Liver (tissue), 9 donors: ENCODE results near the gene RTN4IP1. TPM values are rescaled to one million over a fixed set of nuclear protein-coding genes. Genes with fewer than 3 reads are reported as not detected.

Experiments
- DNase-seq: peaks from one replicate; pipeline ENCODE4 v3.0.0-alpha.2; 2017; ENCODE audit warnings: low spot score
- H3K27ac ChIP-seq, 2 donors: one replicate each; pipeline ENCODE4 v1.7.0; 2013; ENCODE audit warnings: inconsistent platforms in 2 of 2, low read length in 2 of 2, control low read depth in 1 of 2, low read depth in 1 of 2, mild to moderate bottlenecking in 1 of 2
- H3K27me3 ChIP-seq, 4 donors: one replicate each; pipeline versions ENCODE4 v1.6.1 to v1.7.0; 2013; ENCODE audit warnings: low read length in 3 of 4, inconsistent platforms in 1 of 4, mild to moderate bottlenecking in 1 of 4, moderate library complexity in 1 of 4; ENCODE audit not compliant: control insufficient read depth in 4 of 4, insufficient read depth in 4 of 4
- H3K36me3 ChIP-seq, 4 donors: one replicate each; pipeline versions ENCODE4 v1.6.1 to v1.7.0; 2013; ENCODE audit warnings: low read length in 3 of 4, mild to moderate bottlenecking in 3 of 4, low read depth in 1 of 4, moderate library complexity in 1 of 4; ENCODE audit not compliant: control insufficient read depth in 4 of 4, insufficient read depth in 3 of 4
- H3K4me1 ChIP-seq, 4 donors: one replicate each; pipeline versions ENCODE4 v1.6.1 to v1.7.0; 2013; ENCODE audit warnings: low read length in 3 of 4, mild to moderate bottlenecking in 3 of 4, moderate library complexity in 1 of 4; ENCODE audit not compliant: control insufficient read depth in 4 of 4, insufficient read depth in 4 of 4
- H3K4me3 ChIP-seq, 3 donors: one replicate each; pipeline versions ENCODE4 v1.6.1 to v1.7.0; 2013; ENCODE audit warnings: low read length in 3 of 3, control low read depth in 1 of 3, low read depth in 1 of 3, mild to moderate bottlenecking in 1 of 3
- H3K9ac ChIP-seq, 2 donors: one replicate each; pipeline ENCODE4 v1.7.0; 2013; ENCODE audit warnings: low read length in 2 of 2, mild to moderate bottlenecking in 2 of 2, moderate library complexity in 2 of 2, control low read depth in 1 of 2, low read depth in 1 of 2
- H3K9me3 ChIP-seq, 4 donors: one replicate each; pipeline versions ENCODE4 v1.6.1 to v1.7.0; 2013; ENCODE audit warnings: low read length in 3 of 4; ENCODE audit not compliant: control insufficient read depth in 4 of 4
- CTCF ChIP-seq: fragments of 150-350 bp; IDR thresholded peaks from 2 replicates; pipeline ENCODE4 v1.5.1; 2017; ENCODE audit warnings: improper control_type of control experiment, low read depth, low read length; ENCODE audit not compliant: missing input control
- EGR1 ChIP-seq, 2 donors: IDR thresholded peaks; 2 replicates each; pipeline ENCODE4 v1.6.1; 2016 to 2018; ENCODE audit warnings: antibody characterized with exemption in 2 of 2, low read depth in 2 of 2
- FOXA2 ChIP-seq: IDR thresholded peaks from 2 replicates; pipeline ENCODE4 v1.6.1; 2016; ENCODE audit warnings: antibody characterized with exemption
- GABPA ChIP-seq, 2 donors: IDR thresholded peaks in 1 of 2; conservative IDR thresholded peaks in 1 of 2; 2 replicates each; pipeline ENCODE4 v1.6.1; 2016; ENCODE audit warnings: antibody characterized with exemption in 2 of 2, mild to moderate bottlenecking in 1 of 2, moderate library complexity in 1 of 2
- HNF4A ChIP-seq, 2 donors: conservative IDR thresholded peaks; 2 replicates each; pipeline ENCODE4 v1.6.1; 2016; ENCODE audit warnings: antibody characterized with exemption in 2 of 2, mild to moderate bottlenecking in 2 of 2
- HNF4G ChIP-seq: IDR thresholded peaks from 2 replicates; pipeline ENCODE4 v1.6.1; 2016; ENCODE audit warnings: antibody characterized with exemption
- MAX ChIP-seq: IDR thresholded peaks from 2 replicates; pipeline ENCODE4 v1.6.1; 2016; ENCODE audit warnings: antibody characterized with exemption
- NR2F2 ChIP-seq: IDR thresholded peaks from 2 replicates; pipeline ENCODE4 v1.6.1; 2016; ENCODE audit warnings: antibody characterized with exemption
- RAD21 ChIP-seq, 2 donors: IDR thresholded peaks; 2 replicates each; pipeline ENCODE4 v1.6.1; 2016; ENCODE audit warnings: antibody characterized with exemption in 2 of 2, mild to moderate bottlenecking in 2 of 2
- REST ChIP-seq: IDR thresholded peaks from 2 replicates; pipeline ENCODE4 v1.6.1; 2016; ENCODE audit warnings: antibody characterized with exemption, mild to moderate bottlenecking
- SP1 ChIP-seq: IDR thresholded peaks from 2 replicates; pipeline ENCODE4 v1.6.1; 2018; ENCODE audit warnings: antibody characterized with exemption, mild to moderate bottlenecking
- YY1 ChIP-seq: IDR thresholded peaks from 2 replicates; pipeline ENCODE4 v1.6.1; 2016; ENCODE audit warnings: antibody characterized with exemption, mild to moderate bottlenecking
- ZBTB33 ChIP-seq: IDR thresholded peaks from 2 replicates; pipeline ENCODE4 v1.6.1; 2016; ENCODE audit warnings: antibody characterized with exemption
- WGBS: extraction: QIAGEN DNeasy Blood & Tissue Kit; methylation state at CpG from one replicate; pipeline ENCODE4 v1.1.7; 2013; 5-methylcytosine and 5-hydroxymethylcytosine counted together
- polyA plus RNA-seq, 2 donors: library from polyadenylated mRNA; stranded (reverse) in 1 of 2; unstranded in 1 of 2; fragments of 200-250 nt in 1 of 2; fragments of >200 nt in 1 of 2; fragmentation: Nextera tagmentation in 1 of 2; extraction: Ambion mirVana in 1 of 2; gene quantifications; one replicate each; pipeline versions ENCODE4 v1.2.1 to v1.2.3, GENCODE V29; 2013 to 2015
- total RNA-seq, 2 donors: library from RNA; depleted of rRNA; stranded (reverse); fragments of >200 nt; gene quantifications; one replicate each; pipeline ENCODE4 v1.2.3, GENCODE V29; 2014
- donor health status: healthy.
- donor health status: healthy.
- donor health status: healthy.
- donor health status: healthy.
- donor health status: healthy.

RTN4IP1 gene
- total and polyA plus RNA-seq, 4 donors: 3.7 to 6.9 (median 4.6) TPM

GRCh38 chr6:106558364-106558763 is 70.9 kb downstream of the RTN4IP1 start (continued):
- TF ChIP-seq HNF4A (conservative IDR thresholded peaks at IDR 0.05): no peak
- TF ChIP-seq NR2F2: no peak
- no peak for TF ChIP-seq RAD21 (IDR thresholded peaks at IDR 0.05)
- TF ChIP-seq SP1: no peak
- no peak for TF ChIP-seq MAX
- TF ChIP-seq EGR1 (IDR thresholded peaks at IDR 0.05; ENCODE audit: low read depth in 2 of 2): no peak

GRCh38 chr6:106557837-106558236 is 71.5 kb downstream of the RTN4IP1 start:
- peaks cover 3 to 37% (median 18%) of the 10 kb centered on the region in 4 donors for H3K36me3 ChIP-seq
- peak in 1 of 2 donors; percentile 15 for TF ChIP-seq HNF4A (conservative IDR thresholded peaks at IDR 0.05)
- no peak for TF ChIP-seq HNF4G
- WGBS: 32% methylated on average over 2 of the region's 2 CpGs
- peaks cover 0 to 3% (median under 1%) of the 10 kb centered on the region in 4 donors for H3K4me1 ChIP-seq
- no peak overlapping the region for H3K4me3 ChIP-seq
- no peak for DNase-seq
- no peak overlapping the region for H3K27ac ChIP-seq
- no peak overlapping the region for H3K9ac ChIP-seq
- no peaks in the 10 kb centered on the region for H3K27me3 ChIP-seq
- no peaks in the 10 kb centered on the region for H3K9me3 ChIP-seq

GRCh38 chr6:106556368-106556960 is 72.8 kb downstream of the RTN4IP1 start:
- WGBS: 63% methylated on average over 3 of the region's 3 CpGs
- no peaks in the 10 kb centered on the region for H3K27me3 ChIP-seq
- H3K9ac ChIP-seq: no peak overlapping the region
- no peak for DNase-seq
- H3K9me3 ChIP-seq: no peaks in the 10 kb centered on the region
- H3K4me3 ChIP-seq: no peak overlapping the region
- H3K4me1 ChIP-seq: peaks cover 0 to 3% (median under 1%) of the 10 kb centered on the region in 4 donors
- H3K27ac ChIP-seq: no peak overlapping the region
- H3K36me3 ChIP-seq: peaks cover 3 to 28% (median 18%) of the 10 kb centered on the region in 4 donors
- TF ChIP-seq CTCF: peak; percentile 31
- peak; percentile 73 to 78 for TF ChIP-seq RAD21 (IDR thresholded peaks at IDR 0.05)
- no peak for TF ChIP-seq REST

GRCh38 chr6:106555767-106556166 is 73.5 kb downstream of the RTN4IP1 start:
- H3K4me1 ChIP-seq: peaks cover 0 to 3% (median under 1%) of the 10 kb centered on the region in 4 donors
- no peak overlapping the region for H3K27ac ChIP-seq

More at GRCh38 chr6:106555767-106556166, 73.5 kb downstream of the RTN4IP1 start:
- Histone ChIP-seq H3K36me3 (peaks cover 3 to 26% (median 14%) of the 10 kb centered on the region in 4 donors), H3K9me3 (no peaks in the 10 kb centered on the region), H3K4me3 (no peak overlapping the region), H3K27me3 (no peaks in the 10 kb centered on the region), H3K9ac (no peak overlapping the region)
- no peak for DNase-seq
- TF ChIP-seq REST (no peak), GABPA (IDR thresholded peaks at IDR 0.05 in 1 of 2, conservative IDR thresholded peaks at IDR 0.05 in 1 of 2) (no peak), FOXA2 (no peak), ZBTB33 (no peak), HNF4G (no peak), YY1 (no peak)
- whole genome bisulfite sequencing: 71% methylated on average over 5 of the region's 5 CpGs
